GM21737 (cell line): Measurements from ENCODE around the gene TLCD3A.
"Not testable (repeated sequence)": the region's sequence is repeated elsewhere in the genome, so short reads cannot be mapped to it uniquely, and the experiment has no call there.

Source experiments
- ATAC-seq: cut with Tn5 transposase; IDR thresholded peaks from one replicate; pipeline ENCODE4 v1.9.1; 2021; ENCODE audit warnings: mild to moderate bottlenecking, moderate library complexity; ENCODE audit not compliant: unreplicated experiment

Gene TLCD3A

GRCh38 chr17:784143-784542 lies 51.7 kb downstream of the TLCD3A start:
- no peak for ATAC-seq

- ATAC-seq = not testable (repeated sequence)
Observed at GRCh38 chr17:785901-786300, 53.5 kb downstream of the TLCD3A start.

- ATAC-seq = no peak
Observed at GRCh38 chr17:787641-788221, 55.3 kb downstream of the TLCD3A start.

GRCh38 chr17:788551-788950 lies 56.2 kb downstream of the TLCD3A start:
- no peak for ATAC-seq

GRCh38 chr17:789160-789840 lies 56.9 kb downstream of the TLCD3A start:
- ATAC-seq = no peak

GRCh38 chr17:789931-790873 lies 57.8 kb downstream of the TLCD3A start:
- ATAC-seq = not testable (repeated sequence)

- not testable (repeated sequence) for ATAC-seq
Observed at GRCh38 chr17:790874-791247, 58.5 kb downstream of the TLCD3A start.

- ATAC-seq = no peak
Observed at GRCh38 chr17:791829-792228, 59.4 kb downstream of the TLCD3A start.

GRCh38 chr17:792277-792676 lies 59.9 kb downstream of the TLCD3A start:
- no peak for ATAC-seq
